PC-3 (cell line): Measurements from ENCODE around the gene TXLNA. TPM values are rescaled to one million over a fixed set of nuclear protein-coding genes. Genes with fewer than 3 reads are reported as not detected.
A peak's percentile ranks its signal among the peaks of the same experiment; 100 is the strongest.

Experiments used
- ATAC-seq: fragments of 200-7000 bp; cut with Tn5 transposase; 2 replicates; pipeline ENCODE4 v1.9.1; 2020; ENCODE audit warnings: mild to moderate bottlenecking, moderate library complexity
- BruUV-seq: library from RNA; stranded (reverse); fragments of 400-500 nt; replicated peaks from 2 replicates; lab custom pipeline; 2021; lab: Mats Ljungman, UMichigan
- CTCF ChIA-PET: fragments of 300-600 bp; sonication (Branson Sonifier 250); formaldehyde crosslinking; loops from one replicate; lab custom pipeline; 2022; ENCODE audit warnings: antibody characterized with exemption; lab: Charles Lee
- POLR2A ChIA-PET: fragments of 300-600 bp; sonication (Branson Sonifier 250); formaldehyde crosslinking; loops from one replicate; lab custom pipeline; 2022; ENCODE audit warnings: antibody characterized with exemption; ENCODE audit not compliant: unreplicated experiment; lab: Charles Lee
- DNase-seq: peaks from one replicate; pipeline ENCODE4 v3.0.0-alpha.2; 2015
- H2AFZ ChIP-seq: fragments of 300-600 bp; sonication (generic); 2 replicates; pipeline ENCODE4 v1.6.0; 2016; ENCODE audit warnings: antibody characterized with exemption, low read length
- H3F3A ChIP-seq: fragments of 300-600 bp; sonication (generic); one replicate; pipeline ENCODE4 v1.6.0; 2017; ENCODE audit warnings: antibody characterized with exemption, low read length, control low read depth, mild to moderate bottlenecking; ENCODE audit not compliant: unreplicated experiment
- H3K27ac ChIP-seq: fragments of 300-600 bp; sonication (generic); 2 replicates; pipeline ENCODE4 v1.5.1; 2016; ENCODE audit warnings: mild to moderate bottlenecking, low read length
- H3K27me3 ChIP-seq: fragments of 300-600 bp; sonication (generic); 2 replicates; pipeline ENCODE4 v1.6.1; 2016; ENCODE audit warnings: low read length, mixed read lengths
- H3K36me3 ChIP-seq: fragments of 300-600 bp; sonication (generic); 2 replicates; pipeline ENCODE4 v1.6.1; 2016; ENCODE audit warnings: low read depth, mixed run types, low read length, mixed read lengths
- H3K4me1 ChIP-seq: fragments of 300-600 bp; sonication (generic); 2 replicates; pipeline ENCODE4 v1.5.1; 2016; ENCODE audit warnings: low read length; ENCODE audit not compliant: insufficient read depth
- H3K4me2 ChIP-seq: fragments of 300-600 bp; sonication (generic); 2 replicates; pipeline ENCODE4 v1.6.0; 2016; ENCODE audit warnings: low read length
- H3K4me3 ChIP-seq: fragments of 300-600 bp; sonication (generic); 2 replicates; pipeline ENCODE4 v1.5.1; 2016; ENCODE audit warnings: mild to moderate bottlenecking, low read length, mixed read lengths
- H3K79me2 ChIP-seq: fragments of 300-600 bp; sonication (generic); 2 replicates; pipeline ENCODE4 v1.6.1; 2017; ENCODE audit warnings: low read length, mixed read lengths
- H3K9ac ChIP-seq: fragments of 300-600 bp; sonication (generic); 2 replicates; pipeline ENCODE4 v1.6.0; 2016; ENCODE audit warnings: mild to moderate bottlenecking, low read length
- H3K9me2 ChIP-seq: fragments of 300-600 bp; sonication (generic); replicated peaks from 2 replicates; pipeline ENCODE4 v1.6.1; 2016; ENCODE audit warnings: mixed run types, low read length, mixed read lengths
- H3K9me3 ChIP-seq: fragments of 300-600 bp; sonication (generic); 2 replicates; pipeline ENCODE4 v1.6.1; 2016; ENCODE audit warnings: low read length, mixed read lengths
- H4K20me1 ChIP-seq: fragments of 300-600 bp; sonication (generic); 2 replicates; pipeline ENCODE4 v1.6.1; 2016; ENCODE audit warnings: low read length, mixed read lengths
- EZH2 ChIP-seq: fragments of 300-600 bp; sonication (generic); IDR thresholded peaks from one replicate; pipeline ENCODE4 v1.6.1; 2017; ENCODE audit warnings: antibody characterized with exemption, mild to moderate bottlenecking, low read length; ENCODE audit not compliant: unreplicated experiment
- EZH2phosphoT487 ChIP-seq: fragments of 300-600 bp; sonication (generic); IDR thresholded peaks from 2 replicates; pipeline ENCODE4 v1.6.1; 2018; ENCODE audit warnings: mild to moderate bottlenecking, antibody characterized with exemption, low read length, borderline replicate concordance
- intact Hi-C: fragments of 100-400 bp; cut with micrococcal nuclease; formaldehyde crosslinking; loops from 2 replicates; pipeline ENCODE4 v1.9.0; 2023
- total RNA-seq: library from RNA; depleted of rRNA; stranded (reverse); fragments of >200 nt; gene quantifications from 2 replicates; pipeline ENCODE4 v1.2.3, GENCODE V29; 2014
- TF ChIP-seq, protein P1 (sequence below): fragments of 300-600 bp; sonication (generic); conservative IDR thresholded peaks from 2 replicates; pipeline ENCODE4 v1.5.1; 2017; ENCODE audit warnings: antibody characterized with exemption, low read depth, mild to moderate bottlenecking, low read length

TXLNA gene
- total RNA-seq, 1 experiment from 2014 or later = 64.2 TPM

DNA sequence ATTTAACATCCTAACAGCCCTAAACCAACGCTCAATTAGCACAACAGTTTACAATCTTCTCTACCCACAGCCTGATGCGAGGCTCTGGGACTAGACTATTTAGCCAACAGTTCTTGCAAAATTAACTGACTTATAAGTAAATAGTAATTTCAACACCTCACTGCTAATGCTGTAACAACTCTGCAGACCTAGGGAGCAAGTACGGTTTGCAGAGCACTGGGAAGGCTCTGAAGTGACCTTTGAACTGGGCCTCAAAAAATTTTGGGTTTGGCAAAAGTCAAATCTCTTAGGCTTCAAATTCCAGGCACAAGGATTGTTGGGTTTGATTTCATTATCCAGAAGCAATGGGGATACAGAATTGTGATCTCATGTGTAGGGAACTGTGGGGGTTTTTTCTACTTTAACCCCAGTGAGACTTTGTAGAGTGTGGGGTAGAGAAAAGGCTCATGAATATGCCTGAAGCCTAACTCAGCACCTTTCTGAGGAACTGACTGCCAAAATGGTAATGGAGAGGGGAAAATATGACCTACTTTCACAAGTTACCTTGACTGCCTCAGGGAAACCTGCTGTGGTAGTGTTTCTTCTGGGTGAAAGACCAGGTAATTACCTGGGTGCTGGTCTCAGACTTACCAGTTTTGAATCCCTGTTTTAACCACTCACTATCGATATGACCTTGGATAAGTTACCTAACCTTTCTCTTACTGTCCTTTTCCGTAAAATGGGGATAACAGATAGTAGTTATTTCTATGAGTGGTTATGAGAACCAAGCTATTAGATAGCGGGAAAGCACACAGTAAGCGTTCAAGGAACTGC is 889 bp upstream of the TXLNA start:
- DNase-seq = no peak
- Histone ChIP-seq H3K27me3 (no peaks in the 10 kb centered on the region), H3K9me2 (no peaks in the 10 kb centered on the region), H3K79me2 (peaks cover 36% of the 10 kb centered on the region), H3K4me2 (peak overlapping the region; percentile 86), H3K9ac (peak overlapping the region; percentile 95), H3F3A (no peaks in the 10 kb centered on the region), H3K9me3 (no peaks in the 10 kb centered on the region), H3K36me3 (peaks cover 20% of the 10 kb centered on the region; the same call in 1 of the 2 replicates), H2AFZ (peak overlapping the region; percentile 81), H3K4me3 (peak overlapping the region; percentile 95; the same call in 1 of the 2 replicates), H4K20me1 (peaks cover 12% of the 10 kb centered on the region; the same call in 1 of the 2 replicates), H3K4me1 (peaks cover 18% of the 10 kb centered on the region), H3K27ac (peak overlapping the region; percentile 83)
- no peak for TF ChIP-seq EZH2phosphoT487
- TF ChIP-seq, protein P1, sequence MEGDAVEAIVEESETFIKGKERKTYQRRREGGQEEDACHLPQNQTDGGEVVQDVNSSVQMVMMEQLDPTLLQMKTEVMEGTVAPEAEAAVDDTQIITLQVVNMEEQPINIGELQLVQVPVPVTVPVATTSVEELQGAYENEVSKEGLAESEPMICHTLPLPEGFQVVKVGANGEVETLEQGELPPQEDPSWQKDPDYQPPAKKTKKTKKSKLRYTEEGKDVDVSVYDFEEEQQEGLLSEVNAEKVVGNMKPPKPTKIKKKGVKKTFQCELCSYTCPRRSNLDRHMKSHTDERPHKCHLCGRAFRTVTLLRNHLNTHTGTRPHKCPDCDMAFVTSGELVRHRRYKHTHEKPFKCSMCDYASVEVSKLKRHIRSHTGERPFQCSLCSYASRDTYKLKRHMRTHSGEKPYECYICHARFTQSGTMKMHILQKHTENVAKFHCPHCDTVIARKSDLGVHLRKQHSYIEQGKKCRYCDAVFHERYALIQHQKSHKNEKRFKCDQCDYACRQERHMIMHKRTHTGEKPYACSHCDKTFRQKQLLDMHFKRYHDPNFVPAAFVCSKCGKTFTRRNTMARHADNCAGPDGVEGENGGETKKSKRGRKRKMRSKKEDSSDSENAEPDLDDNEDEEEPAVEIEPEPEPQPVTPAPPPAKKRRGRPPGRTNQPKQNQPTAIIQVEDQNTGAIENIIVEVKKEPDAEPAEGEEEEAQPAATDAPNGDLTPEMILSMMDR = no peak
- TF ChIP-seq EZH2 = no peak
- intact Hi-C loops = no loop called here
- ChIA-PET CTCF (no interaction called here), POLR2A (interaction anchor here (0.6 kb wide), 2 partner anchors 32 to 70 kb away, joined by 7 to 11 read pairs; no protein-coding TSS in a partner anchor)
- ATAC-seq = no peak
- TSS peak; percentile 81 for BruUV-seq

DNA sequence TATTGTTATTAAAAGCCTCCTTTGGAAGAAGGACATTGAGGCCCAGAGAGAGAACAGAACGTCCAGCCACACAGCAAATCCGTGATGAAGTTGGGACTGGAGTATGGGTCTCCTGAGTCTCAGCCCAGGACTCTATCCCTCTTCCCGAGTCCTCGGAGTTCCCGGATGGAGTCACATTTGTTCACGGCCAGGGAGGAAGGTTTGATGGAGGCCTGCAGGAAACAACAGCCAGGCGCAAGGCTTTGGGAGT is 357 bp upstream of the TXLNA start:
- POLR2A ChIA-PET = interaction anchor here (0.6 kb wide), 2 partner anchors 31 to 69 kb away, joined by 7 to 11 read pairs; no protein-coding TSS in a partner anchor
- intact Hi-C loops = no loop called here

More for the DNA sequence above, 357 bp upstream of the TXLNA start:
- TF ChIP-seq EZH2phosphoT487 (no peak), EZH2 (no peak)
- TF ChIP-seq, protein P1 = no peak
- Histone ChIP-seq H3K36me3 (peaks cover 20% of the 10 kb centered on the region), H3K9me3 (no peaks in the 10 kb centered on the region), H3K9me2 (no peaks in the 10 kb centered on the region), H3K27me3 (no peaks in the 10 kb centered on the region), H3K79me2 (peaks cover 41% of the 10 kb centered on the region), H3F3A (no peaks in the 10 kb centered on the region), H3K9ac (peak overlapping the region; percentile 95), H2AFZ (peak overlapping the region; percentile 81), H3K4me1 (peaks cover 18% of the 10 kb centered on the region), H3K4me3 (peak overlapping the region; percentile 95; the same call in 1 of the 2 replicates), H4K20me1 (peaks cover 12% of the 10 kb centered on the region; the same call in 1 of the 2 replicates), H3K4me2 (peak overlapping the region; percentile 86), H3K27ac (peak overlapping the region; percentile 83)
- no TSS peak for BruUV-seq
- CTCF ChIA-PET = no interaction called here
- DNase-seq (no peak), ATAC-seq (peak; percentile 2; the same call in 1 of the 2 replicates)
